HG03108 (cell line): ENCODE results near the gene SYPL2.
"Not testable (repeated sequence)": the region's sequence is repeated elsewhere in the genome, so short reads cannot be mapped to it uniquely, and the experiment has no call there.

Source experiments
- ATAC-seq: cut with Tn5 transposase; IDR thresholded peaks from one replicate; pipeline ENCODE4 v1.9.1; 2021; ENCODE audit warnings: moderate library complexity; ENCODE audit not compliant: unreplicated experiment

The SYPL2 gene

DNA sequence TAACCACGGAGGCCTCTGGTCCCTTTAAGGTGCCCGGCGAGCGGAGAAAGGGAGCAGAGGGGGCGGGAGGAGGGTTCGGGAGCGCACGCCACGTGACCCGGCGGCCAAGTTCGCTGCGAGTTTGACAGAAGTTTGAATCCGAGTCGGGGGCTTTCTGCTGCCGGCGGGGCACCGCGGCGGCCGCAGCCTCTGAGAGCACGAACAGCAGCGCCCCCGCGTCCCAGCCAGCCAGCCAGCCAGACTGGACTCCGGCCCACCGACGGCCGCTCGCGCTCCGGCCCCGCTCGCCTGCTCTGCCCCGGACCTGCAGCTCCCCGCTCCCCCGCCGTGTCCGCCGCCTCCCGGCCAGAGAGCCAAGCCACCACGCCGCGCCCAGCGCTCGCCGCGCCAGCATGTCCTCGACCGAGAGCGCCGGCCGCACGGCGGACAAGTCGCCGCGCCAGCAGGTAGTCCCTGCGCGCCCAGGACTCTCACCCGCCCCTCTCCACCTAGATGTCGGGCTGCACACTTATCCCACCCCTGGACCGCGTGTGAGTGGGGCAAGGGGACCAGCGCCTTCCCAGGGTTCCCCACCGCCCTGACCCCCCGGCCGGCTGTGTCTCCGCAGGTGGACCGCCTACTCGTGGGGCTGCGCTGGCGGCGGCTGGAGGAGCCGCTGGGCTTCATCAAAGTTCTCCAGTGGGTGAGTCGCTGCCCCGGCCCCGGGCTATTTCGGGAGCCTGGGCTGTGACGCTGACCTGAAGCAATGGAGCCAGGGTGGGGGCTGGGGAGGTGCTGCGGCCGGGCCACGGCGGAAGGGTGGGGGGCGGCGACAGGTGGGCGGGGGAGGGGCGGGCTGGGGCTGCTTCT lies at the start of gene SYPL2:
SYPL2 (plus strand) TSS at position 95 of the 849 bp plus-strand sequence; CDS start at position 393, 298 bp downstream.
- no peak for ATAC-seq

DNA sequence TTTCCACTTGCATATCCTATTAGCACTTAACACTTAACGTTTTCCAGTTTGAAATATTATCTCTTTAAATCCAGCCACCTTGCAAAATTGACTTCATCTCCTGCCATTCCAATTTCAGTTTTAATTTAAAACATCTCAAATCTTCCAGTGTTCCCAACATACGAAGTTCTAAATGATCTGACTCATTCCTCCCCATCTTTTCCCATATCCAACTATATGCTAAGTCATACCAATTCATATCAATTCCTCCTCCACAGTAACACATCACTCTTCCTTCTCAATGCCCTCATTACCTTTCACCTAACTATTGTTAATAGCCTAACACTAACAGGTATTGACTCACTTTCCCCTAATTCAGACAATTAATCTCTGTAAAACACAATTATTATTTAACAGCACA lies 42.8 kb upstream of the SYPL2 start:
- no peak for ATAC-seq

DNA sequence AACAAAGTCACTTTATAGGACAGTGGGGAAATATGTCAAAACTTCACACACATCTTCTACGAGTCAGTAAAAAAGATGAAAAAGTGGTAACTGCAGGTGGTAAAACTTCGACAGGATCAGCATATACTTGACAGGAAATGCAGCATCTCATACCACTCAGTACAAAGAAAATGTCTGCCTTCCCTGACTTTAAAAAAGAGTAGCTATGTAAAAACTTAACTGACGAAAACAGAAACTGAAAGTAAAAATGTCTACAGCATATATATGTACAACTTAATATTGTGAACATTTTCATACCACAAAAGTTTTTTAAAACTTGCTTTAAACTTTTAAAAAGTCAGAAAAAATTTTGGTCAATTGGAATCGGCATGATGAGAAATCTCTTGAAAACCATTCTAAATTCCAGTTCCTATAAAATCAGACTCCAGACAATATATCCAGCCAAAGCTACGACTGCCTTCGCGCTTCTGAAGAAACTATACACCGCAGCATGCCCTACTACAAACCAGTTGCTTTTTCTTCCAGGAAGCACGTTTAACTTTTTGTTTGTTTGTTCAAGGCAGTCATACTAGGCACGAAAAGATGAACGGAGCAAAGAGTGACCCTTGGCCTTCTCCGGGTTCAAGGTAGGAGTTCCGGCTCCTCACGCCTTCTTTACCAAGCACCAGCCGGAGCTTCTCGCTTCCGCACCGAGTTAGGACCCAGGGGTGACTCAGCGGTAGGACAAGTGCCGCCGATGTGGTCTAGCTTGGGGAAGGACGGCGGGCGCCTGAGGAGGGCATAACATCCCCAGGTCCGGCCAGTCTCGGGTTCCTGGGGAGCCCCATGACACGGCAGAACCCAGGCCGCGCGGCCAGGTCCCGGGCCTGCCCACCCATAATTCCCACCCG lies 40.7 kb upstream of the SYPL2 start:
- peak; percentile 18 for ATAC-seq

DNA sequence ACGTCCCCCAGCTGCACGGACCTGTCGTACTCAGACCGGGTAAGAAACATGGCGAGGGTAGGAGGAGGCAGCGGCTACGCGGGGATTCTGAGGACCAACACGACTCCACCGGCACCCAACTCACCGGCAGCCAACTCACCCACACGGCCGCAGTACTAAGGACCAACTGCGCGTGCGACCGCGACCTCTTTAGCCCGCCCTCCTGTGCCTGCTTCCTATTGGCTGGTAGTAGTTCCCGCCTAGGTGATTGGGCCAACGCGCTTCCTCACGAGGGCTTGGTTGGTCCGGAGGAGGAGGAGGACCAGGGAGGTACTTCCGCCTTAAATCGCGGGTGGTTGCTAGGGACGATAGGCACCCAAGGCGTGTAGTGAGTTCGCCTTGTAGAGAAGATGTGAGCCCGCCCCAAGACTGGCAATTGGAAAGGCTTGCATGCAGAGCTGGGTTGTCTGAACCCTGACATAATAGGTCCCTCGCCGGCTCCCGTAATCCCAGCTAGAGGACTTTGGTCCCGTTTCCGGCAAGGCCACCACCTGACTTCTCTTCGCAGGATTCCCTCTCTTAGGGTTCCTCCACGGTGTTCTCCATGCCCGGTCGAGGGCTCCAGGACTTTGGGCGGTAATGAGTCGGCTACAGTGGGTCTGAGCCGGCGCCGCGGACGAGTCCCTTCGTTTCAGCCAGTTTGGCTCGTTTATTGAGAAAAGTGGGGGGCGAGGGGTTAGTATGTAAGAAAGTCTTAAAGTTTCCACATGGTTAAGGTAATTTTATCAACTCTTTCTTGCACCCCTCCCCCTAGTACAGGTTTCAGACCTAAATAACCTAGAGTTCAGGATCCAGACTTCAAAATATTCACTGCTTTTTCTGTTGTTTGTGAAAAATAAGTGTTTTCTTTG lies 39.8 kb upstream of the SYPL2 start, which contains the start of gene PSMA5:
PSMA5 (minus strand) TSS at position 168 of the 890 bp plus-strand sequence; CDS start at position 50, 118 bp downstream.
- peak; percentile 97 for ATAC-seq

DNA sequence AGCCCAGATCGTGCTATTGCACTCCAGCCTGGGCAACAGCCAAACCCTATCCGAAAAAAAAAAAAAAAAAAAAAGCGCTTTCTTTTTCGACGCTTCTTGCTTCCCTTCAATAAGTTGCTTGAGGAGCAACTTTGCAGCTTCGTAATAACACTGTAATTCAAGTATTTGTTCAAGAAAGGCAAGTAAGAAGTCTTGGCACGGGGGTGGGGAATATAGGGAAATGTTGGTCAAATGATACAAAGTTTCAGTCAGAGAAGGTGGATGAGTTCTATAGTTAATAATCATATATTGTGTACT lies 39.2 kb upstream of the SYPL2 start:
- ATAC-seq, result no peak

DNA sequence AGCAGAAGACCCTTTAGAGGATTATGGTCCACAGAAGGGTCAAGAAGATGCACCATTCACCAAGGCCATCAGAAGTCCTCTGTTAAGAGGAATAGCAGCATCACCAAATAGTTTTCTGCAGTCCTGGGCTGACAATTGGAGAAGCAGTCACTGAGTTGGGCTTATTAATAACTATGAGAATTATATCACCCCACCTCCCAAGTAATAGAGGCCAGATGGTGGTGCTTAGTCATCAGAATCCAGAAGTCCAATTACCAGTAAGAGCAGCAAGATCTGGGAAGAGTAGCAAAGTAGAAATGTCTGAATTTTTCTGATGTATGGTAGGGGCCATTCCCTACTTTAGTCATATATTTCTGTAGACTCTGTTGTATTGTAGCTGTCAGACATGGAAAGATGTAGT lies 34.0 kb upstream of the SYPL2 start:
- no peak for ATAC-seq

DNA sequence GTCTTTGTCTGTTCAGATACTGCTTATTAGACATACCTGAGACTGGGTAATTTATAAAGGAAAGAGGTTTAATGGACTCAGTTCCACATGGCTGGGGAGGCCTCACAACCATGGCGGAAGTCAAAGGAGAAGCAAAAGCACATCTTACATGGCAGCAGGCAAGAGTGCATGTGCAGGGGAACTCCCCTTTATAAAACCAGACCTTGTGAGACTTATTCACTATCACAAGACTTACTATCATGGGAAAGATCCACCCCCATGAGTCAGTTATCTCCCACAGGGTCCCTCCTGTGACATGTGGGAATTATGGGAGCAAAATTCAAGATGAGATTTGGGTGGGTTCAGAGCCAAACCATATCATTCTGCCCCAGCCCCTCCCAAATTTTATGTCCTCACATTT lies 33.0 kb upstream of the SYPL2 start:
- ATAC-seq, result no peak

GRCh38 chr1:109434484-109434883 lies 31.9 kb upstream of the SYPL2 start:
- no peak for ATAC-seq

- ATAC-seq, result no peak
Observed at GRCh38 chr1:109438798-109439297, 27.5 kb upstream of the SYPL2 start.

DNA sequence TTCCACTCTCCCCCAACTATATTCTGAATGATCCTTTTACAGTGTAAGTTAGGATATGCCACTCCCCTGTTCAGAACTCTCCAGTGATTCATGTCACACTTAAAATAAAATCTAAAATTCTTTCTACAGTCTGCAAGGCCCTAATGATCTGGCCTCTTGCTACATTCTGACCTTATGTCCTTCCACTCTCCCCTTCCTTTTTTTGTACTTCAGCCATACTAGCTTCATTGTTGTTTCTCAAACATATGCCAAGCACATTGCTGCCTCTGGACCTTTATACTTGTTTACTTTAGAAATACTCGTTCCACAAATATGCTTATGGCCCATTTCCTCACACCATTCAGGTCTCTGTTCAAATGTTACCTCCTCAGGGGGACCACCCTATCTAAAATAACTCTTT lies 25.3 kb upstream of the SYPL2 start:
- ATAC-seq, result no peak

GRCh38 chr1:109443476-109443875 lies 22.9 kb upstream of the SYPL2 start:
- no peak for ATAC-seq

DNA sequence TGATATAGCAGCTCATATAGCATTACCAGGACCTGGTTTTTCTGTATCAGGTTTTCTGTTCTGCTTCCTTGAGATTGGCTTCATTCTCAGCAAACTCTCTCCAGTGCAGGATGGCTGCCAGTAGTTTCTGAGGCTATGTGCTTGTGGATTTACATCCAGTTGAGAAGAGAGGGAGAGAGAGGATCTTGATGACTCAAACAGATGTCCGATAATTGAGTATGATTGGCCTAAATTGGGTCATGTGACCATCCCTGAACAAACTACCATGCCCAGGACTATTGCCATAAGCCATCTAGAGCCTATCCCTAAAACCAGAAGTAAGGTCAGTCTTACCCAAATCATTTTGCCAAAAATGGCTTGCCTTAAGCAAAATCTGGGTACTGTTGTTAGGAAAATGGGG lies 22.0 kb upstream of the SYPL2 start:
- no peak for ATAC-seq

GRCh38 chr1:109445949-109446695 lies 20.2 kb upstream of the SYPL2 start:
- not testable (repeated sequence) for ATAC-seq

DNA sequence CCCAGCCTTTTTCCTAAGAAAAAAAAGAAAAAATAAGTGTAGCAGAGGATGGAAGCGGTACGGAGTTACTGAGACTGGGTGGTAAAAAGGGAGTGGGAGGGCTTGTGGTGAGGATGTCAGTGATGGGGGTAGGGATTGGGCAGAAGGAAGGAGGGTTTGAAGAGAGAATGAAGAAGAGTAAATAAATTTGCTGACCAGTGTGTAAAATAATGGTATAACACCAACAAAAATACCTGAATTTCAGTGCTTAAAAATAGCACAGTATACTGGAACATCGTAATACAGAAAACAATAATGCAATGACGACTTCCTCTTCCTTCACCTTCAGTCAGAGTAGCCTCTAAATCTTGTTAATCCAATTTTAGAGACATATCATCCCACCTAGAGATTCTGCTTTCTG lies 18.8 kb upstream of the SYPL2 start:
- no peak for ATAC-seq

DNA sequence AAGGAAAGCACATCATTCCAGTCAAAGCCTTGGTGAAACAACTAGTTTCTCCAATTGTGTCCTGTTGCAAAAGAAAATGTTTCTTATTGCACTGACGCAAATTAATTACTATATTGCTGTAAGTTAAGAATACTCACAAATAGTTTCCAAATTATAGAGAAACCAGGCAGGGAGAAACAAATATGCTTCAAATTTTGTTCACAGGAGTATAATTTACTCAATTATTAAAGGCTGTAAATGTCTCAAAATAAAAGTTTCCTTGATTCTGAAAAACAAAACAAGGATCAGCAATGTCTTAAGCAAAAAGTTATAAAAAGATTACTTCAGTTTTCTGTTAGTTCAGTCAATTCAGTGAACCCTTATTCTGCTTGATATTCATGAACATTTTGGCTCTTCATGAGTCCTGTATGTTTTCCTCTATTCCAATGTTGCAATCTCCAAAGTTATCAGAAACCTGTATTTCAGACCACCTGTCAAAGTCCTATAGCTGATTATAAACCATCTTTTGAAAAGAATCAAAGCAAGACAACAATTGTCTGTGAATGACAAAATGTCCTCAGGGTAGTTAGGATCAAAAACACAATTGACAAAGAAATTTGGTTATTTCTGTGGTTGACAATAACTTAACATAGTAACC lies 11.7 kb upstream of the SYPL2 start:
- ATAC-seq, result no peak

DNA sequence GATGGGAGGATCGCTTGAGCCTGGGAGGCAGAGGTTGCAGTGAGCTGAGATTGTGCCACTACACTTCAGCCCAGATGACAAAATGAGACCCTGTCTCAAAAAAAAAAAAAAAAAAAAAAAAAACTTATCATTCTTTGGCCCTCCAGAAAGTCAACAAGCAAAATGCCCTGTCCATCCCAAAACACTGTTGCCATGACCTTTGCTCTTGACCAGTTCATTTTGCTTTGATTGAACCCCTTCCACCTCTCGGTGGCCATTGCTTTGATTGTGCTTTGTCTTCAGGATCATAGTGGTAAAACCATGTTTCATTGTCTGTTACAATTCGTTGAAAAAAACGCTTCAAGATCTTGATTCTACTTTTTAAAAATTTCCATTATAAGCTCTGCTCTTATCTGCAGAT lies 8.5 kb upstream of the SYPL2 start:
- no peak for ATAC-seq

GRCh38 chr1:109466125-109466451 lies 258 bp upstream of the SYPL2 start:
- no peak for ATAC-seq

GRCh38 chr1:109467301-109467777 lies 993 bp downstream of the SYPL2 start:
- no peak for ATAC-seq

- no peak for ATAC-seq
Observed at GRCh38 chr1:109468061-109468460, 1.7 kb downstream of the SYPL2 start.

DNA sequence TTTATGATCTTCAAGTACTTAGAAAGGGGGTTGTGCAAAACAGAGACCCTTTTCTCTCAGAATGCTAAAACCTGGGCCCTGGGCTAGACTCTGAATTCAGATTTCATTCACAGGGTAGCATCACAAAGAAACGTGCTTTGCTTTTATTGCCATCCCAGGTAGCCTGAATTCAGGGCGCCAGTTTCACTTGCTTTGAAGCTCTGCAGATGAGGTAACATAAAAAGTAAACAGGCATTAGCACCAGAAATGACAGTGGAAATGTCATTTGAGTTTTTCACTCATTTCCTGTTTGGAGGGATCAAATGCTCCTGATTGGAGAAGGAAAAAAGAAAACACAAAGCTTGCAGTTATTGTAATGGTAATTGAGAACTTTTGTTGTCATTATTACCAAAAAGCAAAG lies 2.6 kb downstream of the SYPL2 start:
- ATAC-seq, result no peak
